ENCODE measurements around the gene NLK. TPM values are rescaled to one million over a fixed set of nuclear protein-coding genes. Genes with fewer than 3 reads are reported as not detected.

The NLK gene
- total RNA-seq, 1 experiment from 2014 or later, result 40.3 TPM

DNA sequence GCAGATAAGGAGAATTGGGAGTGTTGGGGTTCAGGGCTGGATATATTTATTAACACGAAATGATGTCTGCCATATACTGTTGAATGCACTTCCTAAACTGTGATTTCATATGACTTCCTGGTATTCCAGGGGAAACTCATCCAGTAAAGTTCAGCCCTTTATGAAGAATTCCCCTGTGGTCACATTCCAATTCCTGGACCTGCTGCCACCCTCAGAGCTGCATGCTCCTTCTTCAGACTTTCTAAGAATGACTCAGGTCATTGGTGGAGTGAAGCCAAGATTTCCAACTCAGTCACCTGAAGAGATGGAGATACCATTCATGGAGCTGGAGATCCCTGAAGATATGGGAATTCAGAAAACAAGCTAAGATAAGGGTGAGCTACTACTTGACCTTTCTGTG is 162.3 kb downstream of the NLK start:
- peaks cover 4% of the 10 kb centered on the region for H3K36me3 Mint-ChIP-seq
- no peak overlapping the region for H3K27ac Mint-ChIP-seq
- TF ChIP-seq, protein P1, sequence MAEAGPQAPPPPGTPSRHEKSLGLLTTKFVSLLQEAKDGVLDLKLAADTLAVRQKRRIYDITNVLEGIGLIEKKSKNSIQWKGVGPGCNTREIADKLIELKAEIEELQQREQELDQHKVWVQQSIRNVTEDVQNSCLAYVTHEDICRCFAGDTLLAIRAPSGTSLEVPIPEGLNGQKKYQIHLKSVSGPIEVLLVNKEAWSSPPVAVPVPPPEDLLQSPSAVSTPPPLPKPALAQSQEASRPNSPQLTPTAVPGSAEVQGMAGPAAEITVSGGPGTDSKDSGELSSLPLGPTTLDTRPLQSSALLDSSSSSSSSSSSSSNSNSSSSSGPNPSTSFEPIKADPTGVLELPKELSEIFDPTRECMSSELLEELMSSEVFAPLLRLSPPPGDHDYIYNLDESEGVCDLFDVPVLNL (CRISPR knock-in tag; IDR thresholded peaks at IDR 0.05; ENCODE audit: borderline replicate concordance, low read depth), result no peak
- TF ChIP-seq, protein P2, sequence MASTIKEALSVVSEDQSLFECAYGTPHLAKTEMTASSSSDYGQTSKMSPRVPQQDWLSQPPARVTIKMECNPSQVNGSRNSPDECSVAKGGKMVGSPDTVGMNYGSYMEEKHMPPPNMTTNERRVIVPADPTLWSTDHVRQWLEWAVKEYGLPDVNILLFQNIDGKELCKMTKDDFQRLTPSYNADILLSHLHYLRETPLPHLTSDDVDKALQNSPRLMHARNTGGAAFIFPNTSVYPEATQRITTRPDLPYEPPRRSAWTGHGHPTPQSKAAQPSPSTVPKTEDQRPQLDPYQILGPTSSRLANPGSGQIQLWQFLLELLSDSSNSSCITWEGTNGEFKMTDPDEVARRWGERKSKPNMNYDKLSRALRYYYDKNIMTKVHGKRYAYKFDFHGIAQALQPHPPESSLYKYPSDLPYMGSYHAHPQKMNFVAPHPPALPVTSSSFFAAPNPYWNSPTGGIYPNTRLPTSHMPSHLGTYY (CRISPR knock-in tag; IDR thresholded peaks at IDR 0.05), result no peak
- no peak for TF ChIP-seq GABPB1 (CRISPR knock-in tag; IDR thresholded peaks at IDR 0.05)
- DNase-seq (ENCODE audit: low spot score) (no peak), ATAC-seq (no peak)
- no peaks in the 10 kb centered on the region for H3K27me3 Mint-ChIP-seq (ENCODE audit: low read depth)
- no peaks in the 10 kb centered on the region for H3K4me1 Mint-ChIP-seq
- H3K9me3 Mint-ChIP-seq, result peaks cover 3% of the 10 kb centered on the region; the same call in 1 of the 2 replicates
- ChIA-PET CTCF (interaction anchor here (1.0 kb wide), 1 partner anchor 23 kb away, joined by 3 read pairs; no protein-coding TSS in a partner anchor), POLR2A (no interaction called here)
- no peak overlapping the region for H3K4me3 Mint-ChIP-seq

DNA sequence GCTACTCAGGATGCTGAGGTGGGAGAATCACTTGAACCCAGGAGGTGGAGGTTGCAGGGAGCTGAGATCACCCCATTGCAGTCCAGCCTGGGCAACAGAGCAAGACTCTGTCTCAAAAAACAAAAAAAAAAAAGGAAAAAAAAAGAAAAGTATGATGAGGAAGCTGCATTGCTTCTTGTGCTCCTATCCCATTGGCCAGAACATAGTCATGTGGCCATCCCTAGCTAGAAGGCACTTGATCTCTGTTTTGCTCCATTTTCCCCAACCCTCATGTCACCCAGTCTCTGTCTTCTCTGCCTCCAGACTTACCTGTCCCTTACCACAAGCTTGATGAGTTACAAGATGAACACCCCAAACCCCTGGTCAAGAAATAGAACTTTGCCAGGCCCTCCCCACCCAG is 163.8 kb downstream of the NLK start:
- DNase-seq (ENCODE audit: low spot score) (no peak), ATAC-seq (no peak)
- H3K9me3 Mint-ChIP-seq, result peaks cover 14% of the 10 kb centered on the region
- H3K36me3 Mint-ChIP-seq, result peaks cover 10% of the 10 kb centered on the region
- ChIA-PET POLR2A (no interaction called here), CTCF (interaction anchor here (0.6 kb wide), 1 partner anchor 46 kb away, joined by 3 read pairs; no protein-coding TSS in a partner anchor)
- no peak overlapping the region for H3K4me3 Mint-ChIP-seq
- no peaks in the 10 kb centered on the region for H3K4me1 Mint-ChIP-seq
- peaks cover 3% of the 10 kb centered on the region; the same call in 1 of the 2 replicates for H3K27me3 Mint-ChIP-seq (ENCODE audit: low read depth)
- H3K27ac Mint-ChIP-seq, result no peak overlapping the region
- no peak for TF ChIP-seq FOXP1 (CRISPR knock-in tag; IDR thresholded peaks at IDR 0.05; ENCODE audit: borderline replicate concordance)
- no peak for TF ChIP-seq OVOL2 (CRISPR knock-in tag; IDR thresholded peaks at IDR 0.05; ENCODE audit: borderline replicate concordance)
- TF ChIP-seq NR2C2 (CRISPR knock-in tag; IDR thresholded peaks at IDR 0.05), result no peak
- TF ChIP-seq CBFB (CRISPR knock-in tag; IDR thresholded peaks at IDR 0.05; ENCODE audit: low read depth), result no peak
- TF ChIP-seq GRHL2 (CRISPR knock-in tag; IDR thresholded peaks at IDR 0.05; ENCODE audit: insufficient replicate concordance, severe bottlenecking), result no peak
- no peak for TF ChIP-seq FOXK1 (CRISPR knock-in tag; IDR thresholded peaks at IDR 0.05)
- no peak for TF ChIP-seq RORB (CRISPR knock-in tag; IDR thresholded peaks at IDR 0.05)
- TF ChIP-seq, protein P3, sequence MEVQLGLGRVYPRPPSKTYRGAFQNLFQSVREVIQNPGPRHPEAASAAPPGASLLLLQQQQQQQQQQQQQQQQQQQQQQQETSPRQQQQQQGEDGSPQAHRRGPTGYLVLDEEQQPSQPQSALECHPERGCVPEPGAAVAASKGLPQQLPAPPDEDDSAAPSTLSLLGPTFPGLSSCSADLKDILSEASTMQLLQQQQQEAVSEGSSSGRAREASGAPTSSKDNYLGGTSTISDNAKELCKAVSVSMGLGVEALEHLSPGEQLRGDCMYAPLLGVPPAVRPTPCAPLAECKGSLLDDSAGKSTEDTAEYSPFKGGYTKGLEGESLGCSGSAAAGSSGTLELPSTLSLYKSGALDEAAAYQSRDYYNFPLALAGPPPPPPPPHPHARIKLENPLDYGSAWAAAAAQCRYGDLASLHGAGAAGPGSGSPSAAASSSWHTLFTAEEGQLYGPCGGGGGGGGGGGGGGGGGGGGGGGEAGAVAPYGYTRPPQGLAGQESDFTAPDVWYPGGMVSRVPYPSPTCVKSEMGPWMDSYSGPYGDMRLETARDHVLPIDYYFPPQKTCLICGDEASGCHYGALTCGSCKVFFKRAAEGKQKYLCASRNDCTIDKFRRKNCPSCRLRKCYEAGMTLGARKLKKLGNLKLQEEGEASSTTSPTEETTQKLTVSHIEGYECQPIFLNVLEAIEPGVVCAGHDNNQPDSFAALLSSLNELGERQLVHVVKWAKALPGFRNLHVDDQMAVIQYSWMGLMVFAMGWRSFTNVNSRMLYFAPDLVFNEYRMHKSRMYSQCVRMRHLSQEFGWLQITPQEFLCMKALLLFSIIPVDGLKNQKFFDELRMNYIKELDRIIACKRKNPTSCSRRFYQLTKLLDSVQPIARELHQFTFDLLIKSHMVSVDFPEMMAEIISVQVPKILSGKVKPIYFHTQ (CRISPR knock-in tag; IDR thresholded peaks at IDR 0.05), result no peak
- no peak for TF ChIP-seq PRRX2 (CRISPR knock-in tag; IDR thresholded peaks at IDR 0.05)
- TF ChIP-seq, protein P4, sequence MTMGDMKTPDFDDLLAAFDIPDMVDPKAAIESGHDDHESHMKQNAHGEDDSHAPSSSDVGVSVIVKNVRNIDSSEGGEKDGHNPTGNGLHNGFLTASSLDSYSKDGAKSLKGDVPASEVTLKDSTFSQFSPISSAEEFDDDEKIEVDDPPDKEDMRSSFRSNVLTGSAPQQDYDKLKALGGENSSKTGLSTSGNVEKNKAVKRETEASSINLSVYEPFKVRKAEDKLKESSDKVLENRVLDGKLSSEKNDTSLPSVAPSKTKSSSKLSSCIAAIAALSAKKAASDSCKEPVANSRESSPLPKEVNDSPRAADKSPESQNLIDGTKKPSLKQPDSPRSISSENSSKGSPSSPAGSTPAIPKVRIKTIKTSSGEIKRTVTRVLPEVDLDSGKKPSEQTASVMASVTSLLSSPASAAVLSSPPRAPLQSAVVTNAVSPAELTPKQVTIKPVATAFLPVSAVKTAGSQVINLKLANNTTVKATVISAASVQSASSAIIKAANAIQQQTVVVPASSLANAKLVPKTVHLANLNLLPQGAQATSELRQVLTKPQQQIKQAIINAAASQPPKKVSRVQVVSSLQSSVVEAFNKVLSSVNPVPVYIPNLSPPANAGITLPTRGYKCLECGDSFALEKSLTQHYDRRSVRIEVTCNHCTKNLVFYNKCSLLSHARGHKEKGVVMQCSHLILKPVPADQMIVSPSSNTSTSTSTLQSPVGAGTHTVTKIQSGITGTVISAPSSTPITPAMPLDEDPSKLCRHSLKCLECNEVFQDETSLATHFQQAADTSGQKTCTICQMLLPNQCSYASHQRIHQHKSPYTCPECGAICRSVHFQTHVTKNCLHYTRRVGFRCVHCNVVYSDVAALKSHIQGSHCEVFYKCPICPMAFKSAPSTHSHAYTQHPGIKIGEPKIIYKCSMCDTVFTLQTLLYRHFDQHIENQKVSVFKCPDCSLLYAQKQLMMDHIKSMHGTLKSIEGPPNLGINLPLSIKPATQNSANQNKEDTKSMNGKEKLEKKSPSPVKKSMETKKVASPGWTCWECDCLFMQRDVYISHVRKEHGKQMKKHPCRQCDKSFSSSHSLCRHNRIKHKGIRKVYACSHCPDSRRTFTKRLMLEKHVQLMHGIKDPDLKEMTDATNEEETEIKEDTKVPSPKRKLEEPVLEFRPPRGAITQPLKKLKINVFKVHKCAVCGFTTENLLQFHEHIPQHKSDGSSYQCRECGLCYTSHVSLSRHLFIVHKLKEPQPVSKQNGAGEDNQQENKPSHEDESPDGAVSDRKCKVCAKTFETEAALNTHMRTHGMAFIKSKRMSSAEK (CRISPR knock-in tag; IDR thresholded peaks at IDR 0.05; ENCODE audit: borderline replicate concordance), result no peak
- TF ChIP-seq ATF1 (CRISPR knock-in tag; IDR thresholded peaks at IDR 0.05), result no peak
